ACHN (cell line): ENCODE measurements around the gene GPR137.
"Not testable (repeated sequence)": the region's sequence is repeated elsewhere in the genome, so short reads cannot be mapped to it uniquely, and the experiment has no call there.

Experiments used
- DNase-seq: peaks from one replicate; pipeline ENCODE4 v3.0.0-alpha.2; 2015
- in situ Hi-C: cut with HindIII; loops from 2 replicates; pipeline ENCODE4 v1.10.0; 2017; ENCODE audit warnings: low sequenced_read_pairs, low pct_ligation_motif_present, low pct_unique_long_range_greater_than_20kb

Gene GPR137

DNA sequence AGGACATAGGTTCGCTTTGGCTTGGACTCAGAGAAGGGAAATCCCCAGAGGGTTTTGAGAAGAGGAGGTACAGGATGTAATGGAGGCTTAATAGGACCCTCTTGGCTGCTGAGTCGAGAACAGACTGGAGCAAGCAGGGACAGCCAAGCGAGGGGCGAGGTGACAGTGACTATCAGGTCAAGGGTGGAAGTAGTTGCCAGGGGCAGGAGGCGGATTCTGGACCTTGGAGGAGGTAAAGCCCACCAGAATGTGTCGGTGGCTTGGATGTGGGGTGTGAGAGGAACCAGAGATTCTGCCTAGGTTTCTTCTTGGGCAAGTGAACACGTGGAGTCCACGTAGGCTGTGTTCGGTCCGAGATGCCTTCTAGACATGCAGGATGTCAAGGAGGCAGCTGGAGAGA, 27.3 kb downstream of the GPR137 start:
- in situ Hi-C loops = no loop called here
- no peak for DNase-seq

DNA sequence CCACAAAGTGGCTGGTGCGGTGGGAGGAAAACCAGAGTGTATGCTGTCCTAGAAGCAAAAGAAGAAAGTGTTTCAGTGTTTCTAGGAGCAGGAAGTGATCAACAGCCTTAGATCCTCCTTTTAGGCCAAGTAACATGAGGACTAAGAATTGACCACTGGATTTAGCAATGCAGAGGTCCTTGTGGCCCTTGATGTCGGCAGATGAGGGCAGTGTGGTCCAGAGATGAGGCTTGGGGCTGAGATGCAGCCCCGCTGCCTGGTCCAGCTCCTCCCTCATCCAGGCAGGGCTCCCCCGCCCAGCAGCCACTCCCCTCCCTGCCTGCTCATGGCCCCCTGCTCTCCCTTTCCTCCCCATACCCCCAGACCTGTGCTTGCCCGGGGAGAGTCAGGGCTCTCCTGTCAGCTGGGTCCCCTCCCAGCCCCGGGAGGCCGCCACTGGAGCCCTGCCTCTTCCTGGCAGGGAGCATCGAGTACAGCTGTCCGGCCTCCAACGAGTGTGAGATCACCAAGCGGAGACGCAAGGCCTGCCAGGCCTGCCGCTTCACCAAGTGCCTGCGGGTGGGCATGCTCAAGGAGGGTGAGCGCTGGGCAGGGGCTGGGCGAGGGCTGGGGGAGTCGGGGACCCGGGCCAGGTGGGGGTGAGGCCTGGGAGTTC, 28.0 kb downstream of the GPR137 start:
- DNase-seq = no peak
- in situ Hi-C loops = no loop called here

DNA sequence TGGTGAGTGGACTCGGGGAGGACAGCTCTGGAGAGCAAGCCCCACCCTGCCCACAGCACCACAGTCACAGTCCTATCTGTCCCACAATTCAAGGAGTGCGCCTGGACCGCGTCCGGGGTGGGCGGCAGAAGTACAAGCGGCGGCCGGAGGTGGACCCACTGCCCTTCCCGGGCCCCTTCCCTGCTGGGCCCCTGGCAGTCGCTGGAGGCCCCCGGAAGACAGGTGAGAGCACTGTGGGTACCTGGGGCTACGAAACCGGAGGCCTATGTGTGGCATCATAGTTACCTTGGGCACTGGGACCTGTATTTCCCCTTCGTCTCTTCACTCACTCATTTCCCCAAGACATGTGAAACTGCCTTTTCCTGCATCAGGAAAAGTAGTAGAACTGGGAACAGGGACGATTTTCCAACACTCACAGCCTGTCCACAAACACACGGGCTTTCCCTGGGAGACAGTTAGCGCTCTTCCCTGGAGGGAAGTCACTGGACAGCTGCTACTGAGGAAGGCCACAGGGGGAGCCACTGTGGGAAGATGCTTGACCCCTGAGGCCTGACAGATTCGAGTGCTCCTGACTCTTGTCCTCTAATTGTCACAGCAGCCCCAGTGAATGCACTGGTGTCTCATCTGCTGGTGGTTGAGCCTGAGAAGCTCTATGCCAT, 28.6 kb downstream of the GPR137 start:
- in situ Hi-C loops = no loop called here
- no peak for DNase-seq

DNA sequence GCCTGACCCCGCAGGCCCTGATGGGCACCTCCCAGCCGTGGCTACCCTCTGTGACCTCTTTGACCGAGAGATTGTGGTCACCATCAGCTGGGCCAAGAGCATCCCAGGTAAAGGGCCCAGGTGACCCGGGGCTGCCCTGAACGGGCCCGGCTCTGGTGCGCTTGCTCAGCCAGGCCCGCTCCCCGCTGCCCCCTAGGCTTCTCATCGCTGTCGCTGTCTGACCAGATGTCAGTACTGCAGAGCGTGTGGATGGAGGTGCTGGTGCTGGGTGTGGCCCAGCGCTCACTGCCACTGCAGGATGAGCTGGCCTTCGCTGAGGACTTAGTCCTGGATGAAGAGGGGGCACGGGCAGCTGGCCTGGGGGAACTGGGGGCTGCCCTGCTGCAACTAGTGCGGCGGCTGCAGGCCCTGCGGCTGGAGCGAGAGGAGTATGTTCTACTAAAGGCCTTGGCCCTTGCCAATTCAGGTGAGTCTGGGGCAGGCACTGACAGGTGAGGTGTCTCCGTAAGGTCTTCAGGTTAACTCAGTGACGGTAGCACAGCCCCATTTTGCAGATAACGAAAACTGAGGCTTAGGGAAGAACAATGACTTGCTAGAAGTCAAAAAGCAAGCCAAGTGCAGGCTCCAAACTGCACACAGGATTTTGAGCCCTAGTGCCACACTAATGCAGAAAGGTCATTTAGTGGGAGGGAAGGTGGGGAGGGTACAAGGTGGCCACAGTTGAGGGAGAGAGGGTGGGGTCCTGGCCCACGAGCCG, 29.3 kb downstream of the GPR137 start:
- in situ Hi-C loops = no loop called here

DNA sequence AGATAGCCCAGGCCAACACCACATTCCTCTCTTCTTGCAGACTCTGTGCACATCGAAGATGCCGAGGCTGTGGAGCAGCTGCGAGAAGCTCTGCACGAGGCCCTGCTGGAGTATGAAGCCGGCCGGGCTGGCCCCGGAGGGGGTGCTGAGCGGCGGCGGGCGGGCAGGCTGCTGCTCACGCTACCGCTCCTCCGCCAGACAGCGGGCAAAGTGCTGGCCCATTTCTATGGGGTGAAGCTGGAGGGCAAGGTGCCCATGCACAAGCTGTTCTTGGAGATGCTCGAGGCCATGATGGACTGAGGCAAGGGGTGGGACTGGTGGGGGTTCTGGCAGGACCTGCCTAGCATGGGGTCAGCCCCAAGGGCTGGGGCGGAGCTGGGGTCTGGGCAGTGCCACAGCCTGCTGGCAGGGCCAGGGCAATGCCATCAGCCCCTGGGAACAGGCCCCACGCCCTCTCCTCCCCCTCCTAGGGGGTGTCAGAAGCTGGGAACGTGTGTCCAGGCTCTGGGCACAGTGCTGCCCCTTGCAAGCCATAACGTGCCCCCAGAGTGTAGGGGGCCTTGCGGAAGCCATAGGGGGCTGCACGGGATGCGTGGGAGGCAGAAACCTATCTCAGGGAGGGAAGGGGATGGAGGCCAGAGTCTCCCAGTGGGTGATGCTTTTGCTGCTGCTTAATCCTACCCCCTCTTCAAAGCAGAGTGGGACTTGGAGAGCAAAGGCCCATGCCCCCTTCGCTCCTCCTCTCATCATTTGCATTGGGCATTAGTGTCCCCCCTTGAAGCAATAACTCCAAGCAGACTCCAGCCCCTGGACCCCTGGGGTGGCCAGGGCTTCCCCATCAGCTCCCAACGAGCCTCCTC, 30.2 kb downstream of the GPR137 start:
- in situ Hi-C loops = not testable (repeated sequence)

More for the DNA sequence above, 29.3 kb downstream of the GPR137 start:
- no peak for DNase-seq

DNA sequence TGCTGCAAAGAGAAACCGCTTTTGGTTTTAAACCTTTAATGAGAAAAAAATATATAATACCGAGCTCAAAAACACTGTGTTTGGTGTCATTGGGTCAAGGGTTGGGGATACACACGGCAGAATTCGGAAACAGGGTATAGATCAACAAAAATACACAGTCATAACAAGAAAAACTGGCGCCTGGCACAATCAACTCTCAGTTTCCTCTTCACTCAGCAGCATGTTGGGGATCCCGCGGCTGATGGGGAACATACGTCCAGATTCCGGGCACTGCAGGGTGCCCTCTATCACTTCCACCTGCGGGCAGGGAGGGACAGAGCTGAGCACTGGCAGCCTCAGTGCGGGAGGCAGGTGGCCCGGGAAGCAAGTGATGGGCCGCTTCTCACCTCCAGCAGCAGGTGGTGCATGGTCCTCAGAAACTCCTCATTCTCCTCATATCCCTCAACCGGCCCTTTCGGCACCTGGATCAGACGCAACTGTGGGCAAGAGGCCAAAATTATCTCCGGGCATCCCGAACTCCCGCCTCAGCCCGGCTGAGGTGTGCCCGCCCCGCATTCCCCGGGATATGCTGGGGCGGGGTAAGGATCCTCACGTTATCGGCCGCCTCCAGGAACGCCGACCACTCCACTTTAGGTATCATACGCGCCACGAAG, 31.1 kb downstream of the GPR137 start:
- DNase-seq = peak; percentile 51
- in situ Hi-C loops = no loop called here

More for the DNA sequence above, 30.2 kb downstream of the GPR137 start:
- not testable (repeated sequence) for DNase-seq

DNA sequence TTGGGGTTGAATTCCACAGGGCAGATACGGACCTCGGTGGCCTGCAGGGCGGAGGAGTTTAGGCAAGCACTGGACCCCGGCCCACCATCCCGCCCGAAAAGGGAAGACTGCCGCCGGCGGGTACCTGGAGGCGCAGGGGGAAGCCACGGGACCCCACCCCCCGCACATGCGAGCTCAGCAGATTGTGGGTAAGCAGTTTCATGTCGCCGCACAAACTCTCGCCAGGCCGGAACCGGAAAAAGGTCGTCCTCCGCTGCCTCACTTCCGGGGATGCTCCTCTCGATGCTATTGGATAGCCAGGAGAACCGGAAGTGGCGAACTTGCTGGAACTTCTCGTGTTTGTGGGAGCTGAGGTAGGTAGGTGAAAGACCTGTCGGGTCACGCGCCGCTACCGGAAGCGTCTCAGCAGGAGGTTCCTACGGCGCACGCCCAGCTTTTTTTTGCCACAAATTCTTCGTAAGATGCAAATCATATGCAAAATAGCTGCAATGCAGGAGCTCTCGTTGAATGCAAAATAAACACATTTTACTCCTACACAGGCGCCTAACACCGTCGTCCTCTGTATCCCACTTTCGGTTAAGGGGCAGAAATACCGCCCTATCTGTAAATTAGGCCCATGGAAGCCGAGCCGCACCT, 31.8 kb downstream of the GPR137 start, which contains the start of gene TRMT112:
Gene TRMT112 (minus strand): TSS at position 235 of the 636 bp plus-strand sequence. CDS start 33 bp downstream, at position 202.
- peak; percentile 97 for DNase-seq
- in situ Hi-C loops = no loop called here

DNA sequence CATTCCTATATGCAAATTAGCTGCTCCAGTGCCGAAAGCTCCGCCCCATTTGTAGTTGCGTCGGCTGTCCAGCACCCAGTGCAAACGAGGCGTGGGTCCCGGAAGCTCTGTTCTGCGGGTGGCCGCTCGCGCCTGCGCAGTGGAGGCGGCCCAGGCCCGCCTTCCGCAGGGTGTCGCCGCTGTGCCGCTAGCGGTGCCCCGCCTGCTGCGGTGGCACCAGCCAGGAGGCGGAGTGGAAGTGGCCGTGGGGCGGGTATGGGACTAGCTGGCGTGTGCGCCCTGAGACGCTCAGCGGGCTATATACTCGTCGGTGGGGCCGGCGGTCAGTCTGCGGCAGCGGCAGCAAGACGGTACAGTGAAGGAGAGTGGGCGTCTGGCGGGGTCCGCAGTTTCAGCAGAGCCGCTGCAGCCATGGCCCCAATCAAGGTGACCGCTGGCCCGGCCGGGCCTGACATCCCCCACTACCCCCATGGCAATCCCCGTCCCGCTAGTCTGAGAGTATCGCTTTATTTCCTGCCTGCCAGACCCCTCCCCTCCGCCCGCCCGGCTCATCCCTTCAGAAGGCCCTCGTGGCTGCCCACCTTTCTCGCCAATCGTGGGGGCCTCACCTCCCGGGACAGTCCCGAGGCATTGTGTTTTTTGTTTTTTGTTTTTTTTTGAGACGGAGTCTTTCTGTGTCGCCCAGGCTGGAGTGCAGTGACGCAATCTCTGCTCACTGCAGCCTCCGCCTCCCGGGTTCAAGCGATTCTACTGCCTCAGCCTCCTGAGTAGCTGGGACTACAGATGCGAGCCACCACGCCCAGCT, 32.5 kb downstream of the GPR137 start, which contains the start of gene PRDX5:
Gene PRDX5 (plus strand): TSS at position 161 of the 805 bp plus-strand sequence. CDS start 95 bp downstream, at position 256.
- in situ Hi-C loops = no loop called here

DNA sequence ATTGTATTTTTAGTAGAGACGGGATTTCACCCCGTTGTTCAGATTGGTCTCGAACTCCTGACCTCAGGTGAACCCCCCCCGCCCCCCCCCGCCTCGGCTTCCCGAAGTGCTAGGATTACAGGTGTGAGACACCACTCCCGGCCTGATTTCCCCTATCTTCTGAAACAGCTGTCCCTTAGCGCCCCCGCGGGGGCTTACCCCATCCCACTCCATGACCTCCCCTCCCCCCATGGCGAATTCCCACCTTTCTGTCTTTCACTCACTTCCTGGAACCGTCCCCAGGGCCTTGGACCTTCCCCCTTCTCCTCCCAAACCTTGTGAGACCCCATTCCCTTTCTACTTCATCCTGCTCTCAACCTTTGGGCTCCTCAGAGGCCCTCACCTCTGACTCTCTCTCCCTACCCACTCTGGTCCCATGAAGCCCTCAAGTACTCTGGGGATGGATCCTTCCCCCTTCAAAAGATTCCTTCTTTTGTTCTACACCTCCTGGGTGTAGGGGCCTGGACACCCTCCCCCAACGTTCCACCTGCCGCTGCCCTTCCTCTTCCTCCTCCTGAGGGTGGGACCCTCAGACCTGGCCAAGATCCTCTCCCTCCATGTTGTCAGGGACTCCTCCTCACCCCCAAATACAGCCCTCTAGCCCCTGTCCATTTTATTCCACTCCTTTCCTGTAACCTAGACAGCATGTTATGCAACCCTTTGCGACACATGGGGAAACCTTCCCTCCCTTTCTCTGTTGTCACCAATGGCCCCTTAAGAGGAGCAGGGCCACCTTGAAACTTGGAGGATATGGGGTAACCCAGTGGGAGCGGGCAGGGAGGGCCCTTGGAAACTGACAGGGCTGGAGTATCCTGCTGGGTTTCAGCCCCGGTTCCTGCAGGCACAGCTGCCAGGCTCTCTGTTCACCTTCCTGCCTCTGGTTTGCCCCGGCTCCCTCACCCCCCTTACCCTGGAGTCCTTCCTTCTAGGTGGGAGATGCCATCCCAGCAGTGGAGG, 33.4 kb downstream of the GPR137 start:
- in situ Hi-C loops = no loop called here
- no peak for DNase-seq

More for the DNA sequence above, 32.5 kb downstream of the GPR137 start, which contains the start of gene PRDX5:
- DNase-seq = peak; percentile 93

DNA sequence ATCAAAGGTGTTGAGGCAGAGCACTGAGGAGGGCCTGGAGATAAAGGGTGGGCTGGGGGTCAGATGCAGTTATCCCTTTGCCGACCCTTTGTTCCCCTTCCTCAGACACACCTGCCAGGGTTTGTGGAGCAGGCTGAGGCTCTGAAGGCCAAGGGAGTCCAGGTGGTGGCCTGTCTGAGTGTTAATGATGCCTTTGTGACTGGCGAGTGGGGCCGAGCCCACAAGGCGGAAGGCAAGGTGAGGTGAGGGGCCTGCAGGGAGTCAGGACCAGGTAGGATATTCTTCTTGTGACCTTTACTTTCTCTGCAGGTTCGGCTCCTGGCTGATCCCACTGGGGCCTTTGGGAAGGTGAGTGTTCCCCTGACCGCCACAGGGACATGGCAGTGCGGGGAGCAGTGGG, 34.9 kb downstream of the GPR137 start:
- in situ Hi-C loops = no loop called here
- DNase-seq = no peak

DNA sequence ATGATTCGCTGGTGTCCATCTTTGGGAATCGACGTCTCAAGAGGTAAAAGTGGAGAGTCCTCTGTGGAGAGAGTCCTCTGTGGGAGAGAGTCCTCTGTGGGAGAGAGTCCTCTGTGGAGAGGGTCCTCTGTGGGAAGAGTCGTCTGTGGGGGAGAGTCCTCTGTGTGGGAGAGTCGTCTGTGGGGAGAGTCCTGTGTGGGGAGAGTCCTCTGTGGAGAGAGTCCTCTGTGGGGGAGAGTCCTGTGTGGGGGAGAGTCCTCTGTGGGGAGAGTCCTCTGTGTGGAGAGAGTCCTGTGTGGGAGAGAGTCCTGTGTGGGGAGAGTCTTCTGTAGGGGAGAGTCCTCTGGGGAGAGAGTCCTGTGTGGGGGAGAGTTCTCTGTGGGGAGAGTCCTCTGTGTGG, 35.4 kb downstream of the GPR137 start:
- in situ Hi-C loops = no loop called here
- DNase-seq = no peak

DNA sequence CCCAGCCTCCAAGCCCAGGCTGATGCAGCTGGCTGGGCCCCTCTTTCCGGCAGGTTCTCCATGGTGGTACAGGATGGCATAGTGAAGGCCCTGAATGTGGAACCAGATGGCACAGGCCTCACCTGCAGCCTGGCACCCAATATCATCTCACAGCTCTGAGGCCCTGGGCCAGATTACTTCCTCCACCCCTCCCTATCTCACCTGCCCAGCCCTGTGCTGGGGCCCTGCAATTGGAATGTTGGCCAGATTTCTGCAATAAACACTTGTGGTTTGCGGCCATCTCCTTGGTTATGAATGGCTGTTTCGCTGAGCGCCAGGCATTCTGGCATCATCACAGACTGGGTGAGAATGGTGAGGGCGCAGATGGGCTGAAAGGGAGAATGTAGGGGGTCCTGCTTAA, 35.9 kb downstream of the GPR137 start:
- DNase-seq = no peak
- in situ Hi-C loops = no loop called here

DNA sequence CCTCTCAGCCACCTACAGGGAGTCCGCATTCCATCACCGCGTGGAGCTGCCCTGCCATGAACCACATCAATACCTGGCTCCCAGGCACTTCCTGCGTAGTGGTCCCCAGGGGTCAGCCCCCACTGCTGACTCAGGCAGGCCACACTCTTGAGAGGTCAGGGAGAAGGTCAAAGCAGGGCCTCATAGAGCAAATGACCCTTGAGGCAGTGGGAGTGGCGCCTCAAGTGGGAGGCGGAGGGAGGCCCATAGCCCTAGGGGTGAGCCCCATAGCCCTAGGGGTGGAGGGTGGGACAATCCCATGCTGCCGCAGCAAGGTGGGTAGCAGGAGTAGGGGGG, 37.2 kb downstream of the GPR137 start:
- in situ Hi-C loops = no loop called here
- no peak for DNase-seq

DNA sequence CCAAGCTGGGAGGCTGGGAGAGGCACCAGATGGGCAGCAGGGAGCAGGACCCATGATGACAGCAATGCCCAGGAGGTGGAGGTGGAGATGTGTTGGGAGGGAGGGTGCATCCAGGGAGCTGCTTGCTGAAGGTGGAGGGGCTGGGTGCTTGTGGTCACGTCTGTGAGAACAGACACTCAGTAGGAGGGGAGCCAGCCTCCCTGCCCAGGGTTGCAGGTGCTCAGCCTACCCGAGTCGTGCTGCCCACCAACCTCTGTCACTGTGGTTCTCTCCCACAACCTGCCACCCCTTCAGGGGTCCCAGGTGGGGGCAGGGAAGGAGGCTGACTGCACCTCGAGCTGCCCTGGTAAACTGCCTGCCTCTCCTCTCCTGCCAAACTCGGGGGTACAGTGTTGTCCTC, 37.7 kb downstream of the GPR137 start:
- in situ Hi-C loops = no loop called here
- no peak for DNase-seq

DNA sequence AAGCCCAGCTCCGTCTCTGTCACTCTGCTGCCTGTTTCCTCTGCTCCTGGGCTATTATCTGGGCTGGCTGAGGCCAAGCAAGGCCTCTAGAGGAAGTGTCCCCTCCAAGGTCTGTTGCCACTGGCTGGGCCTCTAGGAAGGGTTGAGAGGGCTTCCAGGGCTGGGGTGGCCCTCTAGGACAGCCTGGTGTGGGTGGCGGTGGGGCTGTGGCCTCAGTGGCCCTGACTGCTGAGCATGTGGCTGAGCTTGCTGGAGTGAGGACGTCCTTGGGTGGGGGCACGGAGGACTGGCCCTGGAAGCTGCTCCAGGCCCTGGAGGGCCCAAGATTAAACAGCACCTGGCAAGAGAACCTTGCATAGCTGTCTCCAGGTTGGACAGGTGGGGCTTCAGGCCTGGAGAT, 38.3 kb downstream of the GPR137 start:
- DNase-seq, in situ Hi-C loops: not testable (repeated sequence)
